ENCODE data around the gene C5orf63. TPM values are rescaled to one million over a fixed set of nuclear protein-coding genes. Genes with fewer than 3 reads are reported as not detected.

The C5orf63 gene
- total and polyA plus RNA-seq, 12 donors: 5.4 to 18.3 (median 12.2) TPM

DNA sequence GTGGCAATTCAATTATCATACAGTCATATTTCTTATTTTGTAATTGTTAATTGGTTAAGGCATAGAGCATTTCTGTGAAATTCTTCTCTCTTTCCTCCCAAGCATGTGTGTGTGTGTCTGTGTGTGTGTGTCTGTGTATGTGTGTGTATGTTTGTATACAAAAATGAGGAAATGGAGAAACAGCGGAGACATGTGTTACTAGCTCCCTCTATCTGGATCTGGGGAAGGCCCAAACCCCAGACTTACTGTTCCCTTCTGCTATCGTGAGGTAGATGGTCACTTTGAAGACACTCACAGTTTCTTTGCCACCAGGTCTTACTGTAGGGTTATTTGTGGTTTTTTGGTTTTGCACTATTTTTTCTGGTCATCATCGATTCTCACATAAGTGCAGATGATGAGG, 11.4 kb upstream of the C5orf63 start:
- no peak overlapping the region for H3K4me3 ChIP-seq
- peaks cover 0 to 10% (median 0%) of the 10 kb centered on the region in 9 donors for H3K4me1 ChIP-seq
- H3K27me3 ChIP-seq: peaks cover 0 to 3% (median 0%) of the 10 kb centered on the region in 7 donors
- ATAC-seq: no peak
- H3K36me3 ChIP-seq: no peaks in the 10 kb centered on the region
- DNase-seq: no peak
- intact Hi-C loops (cut with DNase I): no loop called here
- no peak overlapping the region for H3K27ac ChIP-seq
- TF ChIP-seq, protein P1, sequence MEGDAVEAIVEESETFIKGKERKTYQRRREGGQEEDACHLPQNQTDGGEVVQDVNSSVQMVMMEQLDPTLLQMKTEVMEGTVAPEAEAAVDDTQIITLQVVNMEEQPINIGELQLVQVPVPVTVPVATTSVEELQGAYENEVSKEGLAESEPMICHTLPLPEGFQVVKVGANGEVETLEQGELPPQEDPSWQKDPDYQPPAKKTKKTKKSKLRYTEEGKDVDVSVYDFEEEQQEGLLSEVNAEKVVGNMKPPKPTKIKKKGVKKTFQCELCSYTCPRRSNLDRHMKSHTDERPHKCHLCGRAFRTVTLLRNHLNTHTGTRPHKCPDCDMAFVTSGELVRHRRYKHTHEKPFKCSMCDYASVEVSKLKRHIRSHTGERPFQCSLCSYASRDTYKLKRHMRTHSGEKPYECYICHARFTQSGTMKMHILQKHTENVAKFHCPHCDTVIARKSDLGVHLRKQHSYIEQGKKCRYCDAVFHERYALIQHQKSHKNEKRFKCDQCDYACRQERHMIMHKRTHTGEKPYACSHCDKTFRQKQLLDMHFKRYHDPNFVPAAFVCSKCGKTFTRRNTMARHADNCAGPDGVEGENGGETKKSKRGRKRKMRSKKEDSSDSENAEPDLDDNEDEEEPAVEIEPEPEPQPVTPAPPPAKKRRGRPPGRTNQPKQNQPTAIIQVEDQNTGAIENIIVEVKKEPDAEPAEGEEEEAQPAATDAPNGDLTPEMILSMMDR (IDR thresholded peaks at IDR 0.05): no peak
- no peaks in the 10 kb centered on the region for H3K9me3 ChIP-seq
- 89 to 96% methylated on average over 3 of the region's 3 CpGs for WGBS, 2 donors

GRCh38 chr5:127083711-127084110, 10.4 kb upstream of the C5orf63 start:
- H3K4me1 ChIP-seq: peaks cover 0 to 8% (median 0%) of the 10 kb centered on the region in 9 donors
- H3K27me3 ChIP-seq: peaks cover 0 to 3% (median 0%) of the 10 kb centered on the region in 7 donors
- intact Hi-C loops (cut with DNase I): no loop called here
- no peak overlapping the region for H3K27ac ChIP-seq
- DNase-seq: no peak
- no peak overlapping the region for H3K4me3 ChIP-seq
- TF ChIP-seq, protein P1 (IDR thresholded peaks at IDR 0.05): no peak
- no peak for ATAC-seq
- 96 to 97% methylated on average over 2 of the region's 2 CpGs for WGBS, 2 donors
- no peaks in the 10 kb centered on the region for H3K36me3 ChIP-seq
- H3K9me3 ChIP-seq: no peaks in the 10 kb centered on the region

DNA sequence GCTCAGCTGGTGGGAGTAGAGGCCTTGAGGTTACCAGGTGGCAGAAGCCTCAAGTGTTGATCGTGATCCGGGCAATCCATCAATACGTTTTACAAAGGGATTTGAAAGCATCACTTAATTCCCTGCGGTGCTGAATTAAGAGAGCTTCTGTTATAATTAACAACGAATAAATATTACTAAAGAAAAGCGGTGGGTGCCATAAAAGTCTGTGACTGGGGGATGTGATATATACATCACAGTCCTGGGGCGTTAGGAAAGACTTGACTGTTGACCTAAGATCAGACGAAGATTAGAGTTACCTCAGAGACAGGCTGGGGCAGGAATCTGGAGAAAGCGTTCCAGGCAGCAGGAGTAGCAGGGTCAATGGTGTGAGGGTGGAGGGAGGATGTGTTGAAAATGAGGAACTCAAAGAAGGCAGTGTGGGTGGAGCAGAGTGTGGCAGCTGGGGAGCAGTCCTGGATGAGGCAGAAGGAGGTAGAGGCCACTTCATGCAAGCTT, 6.7 kb upstream of the C5orf63 start:
- no peaks in the 10 kb centered on the region for H3K36me3 ChIP-seq
- no peak overlapping the region for H3K4me3 ChIP-seq
- H3K9me3 ChIP-seq: no peaks in the 10 kb centered on the region
- 61 to 69% methylated on average over 9 of the region's 9 CpGs for WGBS, 2 donors
- H3K27me3 ChIP-seq: no peaks in the 10 kb centered on the region
- intact Hi-C loops (cut with DNase I): no loop called here
- no peak for ATAC-seq
- TF ChIP-seq, protein P1 (IDR thresholded peaks at IDR 0.05): no peak
- no peak for DNase-seq
- peaks cover 0 to 8% (median 0%) of the 10 kb centered on the region in 9 donors for H3K4me1 ChIP-seq
- H3K27ac ChIP-seq: no peak overlapping the region

- ATAC-seq: no peak
- intact Hi-C loops (cut with DNase I): no loop called here
- no peak for DNase-seq
- peak overlapping the region in 2 of 10 donors; percentile 10 to 18 for H3K27ac ChIP-seq
- no peak overlapping the region for H3K4me3 ChIP-seq
- H3K36me3 ChIP-seq: no peaks in the 10 kb centered on the region
- peaks cover 0 to 13% (median 4%) of the 10 kb centered on the region in 9 donors for H3K4me1 ChIP-seq
- no peaks in the 10 kb centered on the region for H3K27me3 ChIP-seq
- no peaks in the 10 kb centered on the region for H3K9me3 ChIP-seq
- 77 to 92% methylated on average over 1 of the region's 1 CpG for WGBS, 2 donors
- TF ChIP-seq, protein P1 (IDR thresholded peaks at IDR 0.05): no peak
Observed at GRCh38 chr5:127077366-127077765, 4.1 kb upstream of the C5orf63 start.

Data from heart right ventricle (tissue), 16 donors.